AML-193 (cell line): Measurements from ENCODE around the gene TMEM88.
"Not testable (repeated sequence)": the region's sequence is repeated elsewhere in the genome, so short reads cannot be mapped to it uniquely, and the experiment has no call there.

Experiments used
- DNase-seq, 2 experiments: peaks; one replicate each; lab custom pipeline; 2025; lab: John Stamatoyannopoulos, UW

The TMEM88 gene

GRCh38 chr17:7856011-7856810, 1.3 kb downstream of the TMEM88 start:
- no peak for DNase-seq

- peak; percentile 78 to 88 for DNase-seq
These were observed 2.2 kb downstream of the TMEM88 start, which contains the start of gene NAA38 for GRCh38 chr17:7856811-7857712. NAA38 (minus strand) TSS chr17:7857559; CDS start chr17:7857463, 96 bp downstream.

- DNase-seq = peak; percentile 70 to 77
These were observed 3.1 kb downstream of the TMEM88 start, which contains the start of gene CYB5D1 for GRCh38 chr17:7857713-7858521. CYB5D1 (plus strand) TSS chr17:7858003; CDS start chr17:7858135, 132 bp downstream.

GRCh38 chr17:7858522-7858810, 3.6 kb downstream of the TMEM88 start:
- peak; percentile 27 to 41 for DNase-seq

- DNase-seq = no peak
These were observed 4.2 kb downstream of the TMEM88 start for GRCh38 chr17:7859028-7859427.

- no peak for DNase-seq
These were observed 8.0 kb downstream of the TMEM88 start for GRCh38 chr17:7862692-7863437.

GRCh38 chr17:7864384-7864783, 9.5 kb downstream of the TMEM88 start:
- not testable (repeated sequence) for DNase-seq

GRCh38 chr17:7864995-7865650, 10.3 kb downstream of the TMEM88 start:
- no peak for DNase-seq

- peak; percentile 41 to 51 for DNase-seq
These were observed 13.0 kb downstream of the TMEM88 start for GRCh38 chr17:7867881-7868329.

GRCh38 chr17:7873051-7873450, 18.2 kb downstream of the TMEM88 start:
- DNase-seq = no peak

GRCh38 chr17:7875804-7876370, 21.0 kb downstream of the TMEM88 start:
- DNase-seq = no peak

GRCh38 chr17:7878234-7878633, 23.4 kb downstream of the TMEM88 start:
- no peak for DNase-seq

- no peak for DNase-seq
These were observed 25.4 kb downstream of the TMEM88 start for GRCh38 chr17:7880076-7880868.

GRCh38 chr17:7881276-7882054, 26.6 kb downstream of the TMEM88 start:
- DNase-seq = peak in 1 of 2 experiments; percentile 18

GRCh38 chr17:7882068-7882467, 27.2 kb downstream of the TMEM88 start:
- DNase-seq = no peak

GRCh38 chr17:7882629-7883028, 27.8 kb downstream of the TMEM88 start:
- DNase-seq = no peak

- peak in 1 of 2 experiments; percentile 11 for DNase-seq
These were observed 29.0 kb downstream of the TMEM88 start for GRCh38 chr17:7883781-7884386.
